Epithelial cell of alveolus of lung (primary cell): ENCODE results near the gene SHISA9. TPM values are rescaled to one million over a fixed set of nuclear protein-coding genes. Genes with fewer than 3 reads are reported as not detected.

ENCODE experiments used
- total RNA-seq: library from RNA; depleted of rRNA; stranded (reverse); fragments of >200 nt; gene quantifications from 2 replicates; pipeline ENCODE4 v1.2.1, GENCODE V29; 2015

SHISA9 gene
- total RNA-seq: not detected in 2 replicates

DNA sequence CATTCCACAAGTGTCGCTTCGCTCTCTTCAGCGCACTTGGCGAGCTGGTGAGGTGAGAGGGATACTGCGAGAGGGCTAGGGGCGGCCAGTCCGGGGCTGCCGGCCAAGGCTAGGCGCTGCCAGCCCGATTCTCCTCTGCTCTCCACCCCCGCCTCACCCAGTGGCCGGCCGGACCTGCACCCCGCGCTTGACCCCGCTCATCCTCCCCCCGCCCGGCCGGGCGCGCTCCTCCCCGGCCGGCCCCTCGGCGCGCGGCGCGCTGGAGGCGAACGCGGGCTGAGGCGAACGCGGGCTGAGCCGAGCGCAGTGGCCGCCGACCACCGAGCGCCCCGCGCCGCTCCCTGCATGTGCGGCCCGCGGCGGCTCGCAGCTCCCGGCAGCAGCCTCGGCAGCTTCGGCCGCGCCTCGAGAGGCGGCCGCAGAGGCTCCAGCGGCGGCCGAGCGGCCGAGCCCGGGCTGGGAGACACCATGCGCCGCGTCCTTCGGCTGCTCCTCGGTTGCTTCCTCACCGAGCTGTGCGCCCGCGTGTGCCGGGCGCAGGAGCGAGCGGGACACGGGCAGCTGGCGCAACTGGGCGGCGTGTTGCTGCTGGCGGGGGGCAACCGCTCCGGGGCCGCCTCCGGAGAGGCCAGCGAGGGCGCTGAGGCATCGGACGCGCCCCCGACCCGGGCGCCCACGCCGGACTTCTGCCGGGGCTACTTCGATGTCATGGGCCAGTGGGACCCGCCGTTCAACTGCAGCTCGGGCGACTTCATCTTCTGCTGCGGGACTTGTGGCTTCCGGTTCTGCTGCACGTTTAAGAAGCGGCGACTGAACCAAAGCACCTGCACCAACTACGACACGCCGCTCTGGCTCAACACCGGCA lies at the start of gene SHISA9:
Gene SHISA9 (plus strand): TSS at position 2 of the 865 bp plus-strand sequence.

Other genes with a start within 250 kb of the SHISA9 start
- 1.8 and 3.6 TPM in 2 replicates for gene CPPED1, start 97.7 kb upstream of the SHISA9 start, total RNA-seq